Trophoblast cell (in vitro differentiated cells and primary cell): Measurements from ENCODE around the gene GPR171.
A peak's percentile ranks its signal among the peaks of the same experiment; 100 is the strongest.

Experiments
- DNase-seq, 2 donors: peaks; one replicate each; pipeline ENCODE4 v3.0.0-alpha.2; 2016
- H2AFZ ChIP-seq: 2 replicates; pipeline ENCODE4 v1.6.1; 2013; ENCODE audit warnings: low read length, moderate library complexity, mild to moderate bottlenecking; ENCODE audit not compliant: insufficient read depth, poor library complexity
- H2AK5ac ChIP-seq: 2 replicates; pipeline ENCODE4 v1.6.1; 2013; ENCODE audit warnings: mild to moderate bottlenecking, low read length
- H2BK120ac ChIP-seq: 2 replicates; pipeline ENCODE4 v1.6.1; 2013; ENCODE audit warnings: low read length, mild to moderate bottlenecking, moderate library complexity; ENCODE audit not compliant: insufficient read depth, poor library complexity
- H2BK12ac ChIP-seq: 2 replicates; pipeline ENCODE4 v1.6.1; 2013; ENCODE audit warnings: mild to moderate bottlenecking, low read length, moderate library complexity
- H2BK5ac ChIP-seq: 2 replicates; pipeline ENCODE4 v1.6.1; 2013; ENCODE audit warnings: low read length, low read depth, moderate library complexity, mild to moderate bottlenecking; ENCODE audit not compliant: poor library complexity
- H3K14ac ChIP-seq: 2 replicates; pipeline ENCODE4 v1.6.1; 2013; ENCODE audit warnings: mild to moderate bottlenecking, low read length
- H3K18ac ChIP-seq: 2 replicates; pipeline ENCODE4 v1.6.1; 2013; ENCODE audit warnings: mild to moderate bottlenecking, low read length
- H3K23ac ChIP-seq: 2 replicates; pipeline ENCODE4 v1.6.1; 2013; ENCODE audit warnings: low read length
- H3K27ac ChIP-seq: 2 replicates; pipeline ENCODE4 v1.5.1; 2013; ENCODE audit warnings: low read depth, mild to moderate bottlenecking, inconsistent platforms, low read length, moderate library complexity
- H3K27me3 ChIP-seq: 2 replicates; pipeline ENCODE4 v1.6.1; 2013; ENCODE audit warnings: inconsistent platforms, mild to moderate bottlenecking, low read length, moderate library complexity; ENCODE audit not compliant: insufficient read depth
- H3K36me3 ChIP-seq, 2 experiments: 1 replicate in 1 of 2; 2 replicates in 1 of 2; pipeline ENCODE4 v1.6.1; 2013; ENCODE audit warnings: low read length in 2 of 2, mild to moderate bottlenecking in 2 of 2, moderate library complexity in 1 of 2; ENCODE audit not compliant: insufficient read depth in 2 of 2, control insufficient read depth in 1 of 2
- H3K4ac ChIP-seq: 2 replicates; pipeline ENCODE4 v1.6.1; 2013; ENCODE audit warnings: low read depth, mild to moderate bottlenecking, low read length, moderate library complexity
- H3K4me1 ChIP-seq, 2 experiments: 1 replicate in 1 of 2; 2 replicates in 1 of 2; pipeline ENCODE4 v1.6.1; 2013; ENCODE audit warnings: low read length in 2 of 2, mild to moderate bottlenecking in 2 of 2, moderate library complexity in 1 of 2; ENCODE audit not compliant: insufficient read depth in 2 of 2, control insufficient read depth in 1 of 2
- H3K4me2 ChIP-seq: 2 replicates; pipeline ENCODE4 v1.6.1; 2013; ENCODE audit warnings: inconsistent platforms, mild to moderate bottlenecking, low read length, moderate library complexity
- H3K4me3 ChIP-seq: 2 replicates; pipeline ENCODE4 v1.5.1; 2013; ENCODE audit warnings: mild to moderate bottlenecking, low read depth, low read length, inconsistent platforms
- H3K79me1 ChIP-seq: one replicate; pipeline ENCODE4 v1.6.1; 2013; ENCODE audit warnings: low read length
- H3K79me2 ChIP-seq: 2 replicates; pipeline ENCODE4 v1.6.1; 2013; ENCODE audit warnings: low read length, mild to moderate bottlenecking; ENCODE audit not compliant: control insufficient read depth, insufficient read depth, poor library complexity
- H3K9ac ChIP-seq: 2 replicates; pipeline ENCODE4 v1.6.1; 2013; ENCODE audit warnings: mild to moderate bottlenecking, low read length
- H3K9me3 ChIP-seq: 2 replicates; pipeline ENCODE4 v1.6.1; 2013; ENCODE audit warnings: low read depth, mild to moderate bottlenecking, control low read depth, inconsistent platforms, low read length; ENCODE audit not compliant: insufficient read depth
- H4K12ac ChIP-seq: 2 replicates; pipeline ENCODE4 v1.6.1; 2013; ENCODE audit warnings: low read depth, mild to moderate bottlenecking, low read length, moderate library complexity
- H4K8ac ChIP-seq: 2 replicates; pipeline ENCODE4 v1.6.1; 2013; ENCODE audit warnings: low read depth, mild to moderate bottlenecking, low read length, moderate library complexity
- H4K91ac ChIP-seq: one replicate; pipeline ENCODE4 v1.6.1; 2013; ENCODE audit warnings: low read depth, mild to moderate bottlenecking, low read length, moderate library complexity
- WGBS: extraction: QIAGEN DNeasy Blood & Tissue Kit; methylation state at CpG from one replicate; pipeline ENCODE4 v1.1.7; 2013; ENCODE audit warnings: missing lambda C conversion rate; ENCODE audit not compliant: insufficient read length, insufficient coverage; ENCODE audit errors: extremely low coverage; 5-methylcytosine and 5-hydroxymethylcytosine counted together

The GPR171 gene

DNA sequence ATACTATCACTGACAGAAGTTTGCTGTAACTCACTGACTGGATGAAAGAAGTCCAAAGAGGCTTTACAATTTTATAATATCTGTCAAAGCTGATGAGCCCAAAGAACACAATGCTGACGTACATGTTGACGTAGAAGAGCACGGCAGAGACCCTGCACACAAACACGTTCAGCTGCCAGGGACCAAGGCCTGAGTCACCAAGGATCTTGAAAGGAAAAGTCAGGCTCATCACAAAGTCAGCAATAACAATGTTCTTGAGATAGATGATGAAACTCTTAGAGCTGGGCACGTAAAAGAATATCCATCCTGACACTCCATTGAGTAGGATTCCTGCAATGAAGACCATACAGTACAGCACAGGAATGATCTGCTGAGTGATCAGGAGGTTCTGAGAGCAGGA lies 10.9 kb upstream of the GPR171 start:
- Histone ChIP-seq H2BK120ac (no peak overlapping the region), H2AK5ac (no peak overlapping the region), H3K36me3 (peaks cover 2 to 5% of the 10 kb centered on the region in 2 experiments), H4K91ac (peak overlapping the region; percentile 34), H4K12ac (no peak overlapping the region), H3K4me2 (no peak overlapping the region), H3K23ac (no peak overlapping the region), H3K14ac (no peak overlapping the region), H3K79me1 (peaks cover 13% of the 10 kb centered on the region), H3K4me1 (peaks cover 4 to 7% of the 10 kb centered on the region in 2 experiments), H3K9ac (no peak overlapping the region), H2AFZ (no peak overlapping the region), H2BK12ac (peak overlapping the region; percentile 45), H3K27me3 (no peaks in the 10 kb centered on the region), H3K4ac (no peak overlapping the region), H3K9me3 (no peaks in the 10 kb centered on the region), H4K8ac (no peak overlapping the region), H3K27ac (no peak overlapping the region), H3K79me2 (peaks cover 2% of the 10 kb centered on the region), H3K4me3 (peak overlapping the region; percentile 38), H3K18ac (no peak overlapping the region), H2BK5ac (no peak overlapping the region)
- WGBS, result no CpG with 5 or more reads among the region's 5 CpGs
- no peak for DNase-seq

DNA sequence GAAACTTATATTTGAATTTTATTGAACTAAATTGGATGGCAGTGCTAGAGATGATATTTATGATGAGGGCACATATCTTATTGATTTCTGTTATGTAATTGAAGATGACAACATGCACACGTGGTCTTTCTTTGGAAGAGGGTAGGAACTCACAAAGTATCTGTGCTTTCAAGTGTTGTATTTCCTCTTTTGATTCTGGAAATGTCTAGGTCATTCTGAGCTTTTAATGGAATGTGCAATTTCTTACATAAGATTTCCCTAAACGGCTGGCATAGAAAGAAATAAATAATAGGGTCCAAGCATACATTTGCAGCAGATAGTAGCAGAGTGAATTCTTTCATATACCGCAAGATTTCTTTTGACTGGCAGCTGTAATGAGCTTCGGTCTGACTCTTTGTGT lies 10.1 kb upstream of the GPR171 start:
- Histone ChIP-seq H3K27ac (no peak overlapping the region), H3K14ac (no peak overlapping the region), H4K8ac (no peak overlapping the region), H3K4me2 (no peak overlapping the region), H2BK5ac (no peak overlapping the region), H4K91ac (no peak overlapping the region), H3K18ac (no peak overlapping the region), H3K4me3 (no peak overlapping the region), H2AFZ (no peak overlapping the region), H3K36me3 (peaks cover 2 to 5% of the 10 kb centered on the region in 2 experiments), H3K4ac (no peak overlapping the region), H4K12ac (no peak overlapping the region), H2BK120ac (no peak overlapping the region), H2BK12ac (no peak overlapping the region), H3K27me3 (no peaks in the 10 kb centered on the region), H2AK5ac (no peak overlapping the region), H3K23ac (no peak overlapping the region), H3K79me1 (peaks cover 15% of the 10 kb centered on the region), H3K9me3 (no peaks in the 10 kb centered on the region), H3K79me2 (peaks cover 2% of the 10 kb centered on the region), H3K9ac (no peak overlapping the region), H3K4me1 (peaks cover 4 to 7% of the 10 kb centered on the region in 2 experiments)
- DNase-seq, result no peak
- no CpG with 5 or more reads among the region's 4 CpGs for WGBS

DNA sequence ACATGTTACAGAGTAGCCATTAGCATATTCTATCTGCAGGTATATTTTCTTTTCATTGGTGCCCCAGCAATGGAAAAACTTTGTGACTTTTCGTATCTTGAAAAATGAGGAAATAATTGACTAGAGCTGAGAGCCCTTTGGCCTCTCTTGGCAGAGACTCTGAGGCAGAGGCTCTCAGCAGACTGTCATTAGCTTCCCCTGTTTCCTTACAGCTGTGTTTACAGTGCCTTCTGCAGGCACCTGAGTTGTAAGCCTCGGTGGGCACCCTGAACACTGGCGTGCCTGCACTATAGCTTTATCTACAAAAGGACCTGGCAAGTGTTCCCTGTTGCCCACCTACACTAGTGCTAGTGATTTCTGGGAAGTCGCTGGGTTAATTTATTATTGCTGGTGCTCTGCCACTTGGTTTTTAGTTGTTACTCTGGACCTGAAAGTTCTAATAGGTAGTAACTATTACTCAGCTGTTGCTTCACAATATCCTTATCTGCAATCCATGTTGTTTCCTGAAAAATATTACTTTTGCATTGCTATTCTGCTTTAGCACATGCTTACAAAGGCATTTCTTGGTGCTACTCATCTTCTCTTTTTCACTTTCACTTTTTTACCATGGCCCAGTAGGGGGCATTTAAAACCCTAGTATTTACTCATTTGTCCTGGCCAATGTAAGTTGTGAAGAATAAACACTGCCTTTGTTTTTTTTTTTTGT lies 7.8 kb upstream of the GPR171 start:
- no peak overlapping the region for H3K23ac ChIP-seq
- no peaks in the 10 kb centered on the region for H3K9me3 ChIP-seq
- H4K8ac ChIP-seq, result no peak overlapping the region
- H3K14ac ChIP-seq, result no peak overlapping the region
- H3K4ac ChIP-seq, result no peak overlapping the region
- no peaks in the 10 kb centered on the region for H3K79me2 ChIP-seq
- H3K9ac ChIP-seq, result no peak overlapping the region
- peaks cover 0 to 3% of the 10 kb centered on the region in 2 experiments for H3K4me1 ChIP-seq
- H3K4me3 ChIP-seq, result no peak overlapping the region
- no peak overlapping the region for H3K4me2 ChIP-seq
- peaks cover 2% of the 10 kb centered on the region in 2 experiments for H3K36me3 ChIP-seq
- no peak overlapping the region for H2AFZ ChIP-seq
- peaks cover 13% of the 10 kb centered on the region for H3K79me1 ChIP-seq
- peak in 1 of 2 donors; percentile 26 for DNase-seq
- H3K27ac ChIP-seq, result no peak overlapping the region
- H2AK5ac ChIP-seq, result no peak overlapping the region
- no peaks in the 10 kb centered on the region for H3K27me3 ChIP-seq
- no peak overlapping the region for H4K91ac ChIP-seq
- H3K18ac ChIP-seq, result no peak overlapping the region
- WGBS, result no CpG with 5 or more reads among the region's 4 CpGs
- no peak overlapping the region for H2BK12ac ChIP-seq
- no peak overlapping the region for H2BK5ac ChIP-seq
- H4K12ac ChIP-seq, result no peak overlapping the region
- H2BK120ac ChIP-seq, result no peak overlapping the region

DNA sequence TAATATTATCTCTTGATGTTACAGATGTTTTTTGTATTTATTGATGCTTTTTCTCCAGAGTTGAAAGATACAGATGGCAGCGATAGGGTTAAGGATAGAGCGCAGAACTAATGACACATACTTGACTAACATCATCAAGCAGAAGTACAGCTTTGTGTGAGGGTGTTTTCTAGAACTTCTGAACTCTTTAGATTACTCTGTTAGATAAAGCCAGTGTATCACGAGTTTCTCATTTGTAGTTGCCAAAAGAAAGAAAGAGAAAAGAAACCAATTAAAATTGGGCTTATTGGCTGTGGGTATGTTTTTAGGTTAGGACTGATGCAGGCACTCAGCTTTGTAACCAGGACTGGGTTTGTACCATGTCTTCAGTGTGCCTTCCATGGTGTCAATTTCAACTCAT lies 6.6 kb upstream of the GPR171 start:
- DNase-seq, result no peak
- no peak overlapping the region for H3K9ac ChIP-seq

More for the DNA sequence above, 6.6 kb upstream of the GPR171 start:
- H3K4ac ChIP-seq, result no peak overlapping the region
- no peak overlapping the region for H3K27ac ChIP-seq
- H2AK5ac ChIP-seq, result no peak overlapping the region
- H3K79me2 ChIP-seq, result no peaks in the 10 kb centered on the region
- H3K4me1 ChIP-seq, result no peaks in the 10 kb centered on the region
- H2BK5ac ChIP-seq, result peak overlapping the region; percentile 56
- peak overlapping the region; percentile 76 for H2BK12ac ChIP-seq
- no peaks in the 10 kb centered on the region for H3K27me3 ChIP-seq
- peaks cover 2% of the 10 kb centered on the region in 2 experiments for H3K36me3 ChIP-seq
- no peak overlapping the region for H2AFZ ChIP-seq
- no peak overlapping the region for H4K8ac ChIP-seq
- peak overlapping the region; percentile 47 for H4K91ac ChIP-seq
- peaks cover 10% of the 10 kb centered on the region for H3K79me1 ChIP-seq
- H3K14ac ChIP-seq, result no peak overlapping the region
- H3K4me2 ChIP-seq, result no peak overlapping the region
- H3K4me3 ChIP-seq, result no peak overlapping the region
- no peak overlapping the region for H3K23ac ChIP-seq
- no peaks in the 10 kb centered on the region for H3K9me3 ChIP-seq
- H4K12ac ChIP-seq, result no peak overlapping the region
- H2BK120ac ChIP-seq, result peak overlapping the region; percentile 60
- no peak overlapping the region for H3K18ac ChIP-seq
- WGBS, result no CpG with 5 or more reads among the region's 3 CpGs
